ENCODE results near the gene POPDC3. TPM values are rescaled to one million over a fixed set of nuclear protein-coding genes. Genes with fewer than 3 reads are reported as not detected.

Gene POPDC3
- total RNA-seq, 1 experiment from 2014 or later = 5.7 TPM

DNA sequence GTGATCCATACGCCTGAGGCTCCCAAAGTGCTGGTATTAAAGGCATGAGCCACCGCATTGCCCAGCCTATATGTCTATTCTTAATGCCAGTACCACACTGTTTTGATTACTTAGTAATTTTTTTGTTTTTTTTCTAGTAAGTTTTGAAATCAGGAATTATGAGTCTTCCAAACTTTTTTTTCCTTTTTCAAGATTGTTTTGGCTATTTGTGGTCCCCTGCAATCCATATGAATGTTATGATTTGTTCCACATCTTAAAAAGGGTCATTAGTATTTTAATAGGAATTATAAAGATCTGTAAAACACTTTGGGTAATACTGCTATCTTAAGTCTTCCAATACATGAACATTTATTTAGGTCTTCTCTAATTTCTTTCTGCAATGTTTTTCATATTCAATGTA lies 6.8 kb upstream of the POPDC3 start:
- Histone ChIP-seq H3K23ac (ENCODE audit: insufficient read length, low read depth, low read length) (no peak overlapping the region), H3K14ac (ENCODE audit: insufficient read depth, low read length) (no peak overlapping the region), H4K91ac (ENCODE audit: insufficient read length, low read depth, low read length) (no peak overlapping the region), H3K18ac (ENCODE audit: insufficient read length, low read depth, low read length) (no peak overlapping the region), H3K27ac (ENCODE audit: insufficient read length, low read depth, low read length) (no peak overlapping the region), H3K4me1 (ENCODE audit: insufficient read depth, low read length) (peaks cover 2% of the 10 kb centered on the region; the same call in 1 of the 2 replicates), H3K4me2 (ENCODE audit: insufficient read depth, insufficient read length, low read length) (no peak overlapping the region), H2BK12ac (ENCODE audit: insufficient read length, low read depth, low read length) (no peak overlapping the region), H4K8ac (replicated peaks; ENCODE audit: insufficient read length, low read depth, low read length) (no peak overlapping the region), H2BK15ac (ENCODE audit: low read depth, low read length) (no peak overlapping the region), H3K56ac (ENCODE audit: insufficient read length, low read depth, low read length) (no peak overlapping the region), H3K79me1 (ENCODE audit: insufficient read depth, low read depth, low read length, poor library complexity, severe bottlenecking) (no peaks in the 10 kb centered on the region), H2BK5ac (ENCODE audit: insufficient read length, low read length) (no peak overlapping the region), H3K9ac (ENCODE audit: extremely low read depth, insufficient read length, low read length) (no peak overlapping the region), H2AK5ac (ENCODE audit: insufficient read length, low read length) (no peak overlapping the region), H3K23me2 (ENCODE audit: insufficient read length, low read depth, low read length, poor library complexity, severe bottlenecking) (no peaks in the 10 kb centered on the region), H4K5ac (ENCODE audit: insufficient read length, low read depth, low read length) (no peak overlapping the region), H4K20me1 (ENCODE audit: control insufficient read depth, insufficient read depth, insufficient read length) (no peaks in the 10 kb centered on the region), H3K79me2 (ENCODE audit: insufficient read depth, low read length) (no peaks in the 10 kb centered on the region), H3K4ac (ENCODE audit: low read depth, low read length) (no peak overlapping the region), H2BK20ac (ENCODE audit: low read depth, low read length, poor library complexity, severe bottlenecking) (no peak overlapping the region), H2BK120ac (ENCODE audit: low read depth, low read length, poor library complexity, severe bottlenecking) (no peak overlapping the region), H2AFZ (ENCODE audit: low read length) (no peak overlapping the region), H3K9me3 (ENCODE audit: control insufficient read depth, low read depth, low read length) (no peaks in the 10 kb centered on the region), H3T11ph (ENCODE audit: low read length) (no peak overlapping the region), H3K27me3 (ENCODE audit: insufficient read depth, low read length) (no peaks in the 10 kb centered on the region)
- WGBS (ENCODE audit: extremely low coverage, insufficient read length, low lambda C conversion rate) = no CpG with 5 or more reads among the region's 2 CpGs
- TF ChIP-seq, protein P1, sequence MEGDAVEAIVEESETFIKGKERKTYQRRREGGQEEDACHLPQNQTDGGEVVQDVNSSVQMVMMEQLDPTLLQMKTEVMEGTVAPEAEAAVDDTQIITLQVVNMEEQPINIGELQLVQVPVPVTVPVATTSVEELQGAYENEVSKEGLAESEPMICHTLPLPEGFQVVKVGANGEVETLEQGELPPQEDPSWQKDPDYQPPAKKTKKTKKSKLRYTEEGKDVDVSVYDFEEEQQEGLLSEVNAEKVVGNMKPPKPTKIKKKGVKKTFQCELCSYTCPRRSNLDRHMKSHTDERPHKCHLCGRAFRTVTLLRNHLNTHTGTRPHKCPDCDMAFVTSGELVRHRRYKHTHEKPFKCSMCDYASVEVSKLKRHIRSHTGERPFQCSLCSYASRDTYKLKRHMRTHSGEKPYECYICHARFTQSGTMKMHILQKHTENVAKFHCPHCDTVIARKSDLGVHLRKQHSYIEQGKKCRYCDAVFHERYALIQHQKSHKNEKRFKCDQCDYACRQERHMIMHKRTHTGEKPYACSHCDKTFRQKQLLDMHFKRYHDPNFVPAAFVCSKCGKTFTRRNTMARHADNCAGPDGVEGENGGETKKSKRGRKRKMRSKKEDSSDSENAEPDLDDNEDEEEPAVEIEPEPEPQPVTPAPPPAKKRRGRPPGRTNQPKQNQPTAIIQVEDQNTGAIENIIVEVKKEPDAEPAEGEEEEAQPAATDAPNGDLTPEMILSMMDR (conservative IDR thresholded peaks at IDR 0.05) = no peak
- Mint-ChIP-seq H3K9me3 (no peaks in the 10 kb centered on the region), H3K27ac (no peak overlapping the region), H3K4me3 (no peak overlapping the region), H3K4me1 (peaks cover 35 to 37% of the 10 kb centered on the region in 2 experiments), H3K27me3 (ENCODE audit: low read depth) (no peaks in the 10 kb centered on the region), H3K36me3 (ENCODE audit: insufficient read depth in 1 of 3, low read depth in 3 of 3) (no peaks in the 10 kb centered on the region)
- DNase-seq = no peak
